SHP77 treated with DMSO at 0.1 percent for 48 hours (cell line): ENCODE data around the gene MATN1.
"Not testable (repeated sequence)": the region's sequence is repeated elsewhere in the genome, so short reads cannot be mapped to it uniquely, and the experiment has no call there.

Experiments used
- DNase-seq: peaks from one replicate; lab custom pipeline; 2025; lab: John Stamatoyannopoulos, UW

Gene MATN1, protein sequence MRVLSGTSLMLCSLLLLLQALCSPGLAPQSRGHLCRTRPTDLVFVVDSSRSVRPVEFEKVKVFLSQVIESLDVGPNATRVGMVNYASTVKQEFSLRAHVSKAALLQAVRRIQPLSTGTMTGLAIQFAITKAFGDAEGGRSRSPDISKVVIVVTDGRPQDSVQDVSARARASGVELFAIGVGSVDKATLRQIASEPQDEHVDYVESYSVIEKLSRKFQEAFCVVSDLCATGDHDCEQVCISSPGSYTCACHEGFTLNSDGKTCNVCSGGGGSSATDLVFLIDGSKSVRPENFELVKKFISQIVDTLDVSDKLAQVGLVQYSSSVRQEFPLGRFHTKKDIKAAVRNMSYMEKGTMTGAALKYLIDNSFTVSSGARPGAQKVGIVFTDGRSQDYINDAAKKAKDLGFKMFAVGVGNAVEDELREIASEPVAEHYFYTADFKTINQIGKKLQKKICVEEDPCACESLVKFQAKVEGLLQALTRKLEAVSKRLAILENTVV

GRCh38 chr1:30723331-30723755 lies at the start of gene MATN1:
Gene MATN1, minus strand, starts transcription at chr1:30723585. Its CDS starts 34 bp downstream, at chr1:30723551.
- no peak for DNase-seq

- DNase-seq = no peak
Measured at GRCh38 chr1:30771005-30771404, 47.6 kb upstream of the MATN1 start.

- DNase-seq = no peak
Measured at GRCh38 chr1:30770150-30770549, 46.8 kb upstream of the MATN1 start.

DNA sequence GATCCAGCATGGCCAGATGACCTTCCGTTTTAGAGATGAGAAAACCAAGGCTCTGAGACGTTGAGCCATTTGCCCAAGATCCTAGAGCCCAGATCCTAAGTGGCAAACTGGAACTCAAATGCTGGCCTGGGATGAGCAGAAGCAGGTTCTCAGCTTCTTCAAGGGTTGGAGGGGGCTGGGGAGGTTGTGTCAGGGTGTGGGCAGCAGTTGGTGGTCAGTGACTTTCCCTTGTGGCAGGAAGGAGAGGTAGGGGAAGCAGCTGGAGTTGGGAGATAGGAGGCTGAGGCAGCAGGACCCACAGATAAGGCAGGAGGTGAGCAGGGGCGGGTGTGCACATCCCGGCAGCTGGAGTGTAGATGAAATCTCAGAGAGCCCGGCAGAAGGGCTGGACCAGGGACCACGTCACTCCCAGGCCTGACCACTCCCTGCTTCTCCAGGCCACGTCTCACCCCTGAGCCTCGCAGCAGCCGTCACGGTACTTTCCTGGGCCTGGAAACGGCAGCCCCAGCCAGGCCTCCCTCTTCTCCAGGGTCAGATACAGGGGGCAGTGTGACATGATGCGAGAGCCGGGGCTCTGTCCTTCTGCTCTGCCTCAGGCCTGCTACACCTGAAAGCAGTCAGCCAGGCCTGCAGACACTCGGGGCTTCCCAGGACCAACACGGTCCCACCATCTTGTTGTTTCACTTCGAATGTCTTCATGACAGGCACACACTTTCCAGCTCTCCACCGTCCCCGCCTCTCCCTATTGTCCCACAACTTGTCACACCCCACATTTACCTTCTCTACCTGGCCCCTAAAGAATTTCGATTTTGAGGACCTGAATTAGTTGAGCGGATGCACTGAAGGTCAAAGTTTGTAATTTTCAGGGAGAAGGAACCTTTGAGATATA lies 45.7 kb upstream of the MATN1 start:
- DNase-seq = no peak

DNA sequence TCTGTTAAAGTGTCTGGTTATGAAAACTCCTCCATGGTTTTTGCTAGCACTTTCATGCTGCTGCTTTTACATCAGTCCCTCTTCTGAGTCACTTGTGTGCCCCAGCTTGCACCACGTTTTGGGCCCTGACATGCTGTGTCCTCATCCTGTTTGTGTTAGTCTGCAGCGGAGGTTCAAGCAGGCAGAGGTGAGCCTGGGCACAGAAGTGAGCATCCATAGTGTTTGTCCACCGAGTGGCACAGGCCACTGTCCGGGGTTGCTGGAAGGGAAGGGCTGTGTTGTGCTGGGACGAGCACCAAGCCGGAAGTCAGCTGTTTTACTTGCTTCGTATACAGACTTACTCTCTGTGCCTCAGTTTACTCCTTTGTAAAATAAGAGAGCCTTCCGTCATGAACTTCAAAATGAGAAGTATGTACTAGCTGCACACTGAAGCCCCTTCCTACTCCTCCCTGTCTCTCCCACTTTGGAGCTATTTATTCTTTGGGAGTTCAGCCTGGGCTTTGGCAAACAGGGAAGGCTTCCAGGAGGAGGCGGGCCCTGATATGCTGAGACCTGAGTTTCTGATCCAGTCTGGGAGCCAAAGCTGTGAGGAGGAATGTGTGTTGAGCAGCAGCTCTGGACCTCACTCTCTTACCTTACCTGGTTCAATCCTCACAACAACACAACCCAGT lies 44.9 kb upstream of the MATN1 start:
- no peak for DNase-seq

DNA sequence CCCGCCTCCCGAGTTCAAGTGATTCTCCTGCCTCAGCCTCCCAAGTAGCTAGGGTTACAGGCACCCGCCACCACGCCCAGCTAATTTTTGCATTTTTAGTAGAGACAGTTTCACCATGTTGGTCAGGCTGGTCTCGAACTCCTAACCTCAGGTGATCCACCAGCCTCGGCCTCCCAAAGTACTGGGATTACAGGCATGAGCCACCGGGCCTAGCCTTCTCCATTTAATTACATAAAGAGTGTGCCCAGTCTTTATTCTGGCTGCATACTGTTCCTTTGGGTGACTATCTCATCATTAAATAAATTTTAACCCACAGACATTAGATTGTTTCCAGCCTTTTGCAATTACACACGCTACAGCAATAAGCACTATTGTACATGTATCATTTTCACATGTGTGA lies 43.6 kb upstream of the MATN1 start:
- not testable (repeated sequence) for DNase-seq

- no peak for DNase-seq
Measured at GRCh38 chr1:30765556-30766434, 42.4 kb upstream of the MATN1 start.

- DNase-seq = no peak
Measured at GRCh38 chr1:30764939-30765555, 41.7 kb upstream of the MATN1 start.

- DNase-seq = no peak
Measured at GRCh38 chr1:30764396-30764795, 41.0 kb upstream of the MATN1 start.

GRCh38 chr1:30763651-30764248 lies 40.4 kb upstream of the MATN1 start:
- DNase-seq = peak; percentile 84

DNA sequence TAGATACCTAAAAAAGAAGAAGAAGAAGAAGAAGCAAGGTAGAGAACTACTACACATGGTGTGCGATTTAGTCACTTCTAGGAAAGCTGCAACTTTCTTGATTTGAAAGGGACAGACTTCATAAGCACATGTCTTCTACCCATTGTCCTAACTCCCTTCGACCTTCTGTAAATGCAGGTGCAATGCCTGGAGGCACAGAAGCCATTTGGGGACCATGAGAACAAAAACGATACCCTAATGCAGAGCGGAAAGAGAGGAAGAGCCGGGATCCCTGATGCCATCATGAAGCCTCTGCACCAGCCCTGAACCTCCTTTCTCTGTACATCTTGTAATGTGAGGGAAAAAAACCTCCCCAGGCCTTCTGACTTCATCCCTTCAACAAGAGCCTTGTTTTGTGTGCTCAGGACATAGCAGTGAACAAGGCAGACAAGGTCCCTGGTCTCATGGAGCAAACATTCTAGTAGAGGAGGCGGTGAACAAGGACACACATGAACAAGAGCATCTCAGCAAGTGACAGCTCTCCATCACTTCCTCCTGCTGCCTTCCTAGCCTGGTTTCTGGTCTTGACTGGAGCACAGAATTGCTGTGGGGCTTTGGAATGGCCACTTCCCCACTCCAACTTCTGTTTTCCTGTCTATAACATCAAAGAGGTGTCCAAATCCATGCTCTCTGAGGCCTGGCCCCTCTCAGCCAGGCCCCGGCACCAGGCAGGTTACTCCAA lies 39.7 kb upstream of the MATN1 start:
- DNase-seq = no peak

DNA sequence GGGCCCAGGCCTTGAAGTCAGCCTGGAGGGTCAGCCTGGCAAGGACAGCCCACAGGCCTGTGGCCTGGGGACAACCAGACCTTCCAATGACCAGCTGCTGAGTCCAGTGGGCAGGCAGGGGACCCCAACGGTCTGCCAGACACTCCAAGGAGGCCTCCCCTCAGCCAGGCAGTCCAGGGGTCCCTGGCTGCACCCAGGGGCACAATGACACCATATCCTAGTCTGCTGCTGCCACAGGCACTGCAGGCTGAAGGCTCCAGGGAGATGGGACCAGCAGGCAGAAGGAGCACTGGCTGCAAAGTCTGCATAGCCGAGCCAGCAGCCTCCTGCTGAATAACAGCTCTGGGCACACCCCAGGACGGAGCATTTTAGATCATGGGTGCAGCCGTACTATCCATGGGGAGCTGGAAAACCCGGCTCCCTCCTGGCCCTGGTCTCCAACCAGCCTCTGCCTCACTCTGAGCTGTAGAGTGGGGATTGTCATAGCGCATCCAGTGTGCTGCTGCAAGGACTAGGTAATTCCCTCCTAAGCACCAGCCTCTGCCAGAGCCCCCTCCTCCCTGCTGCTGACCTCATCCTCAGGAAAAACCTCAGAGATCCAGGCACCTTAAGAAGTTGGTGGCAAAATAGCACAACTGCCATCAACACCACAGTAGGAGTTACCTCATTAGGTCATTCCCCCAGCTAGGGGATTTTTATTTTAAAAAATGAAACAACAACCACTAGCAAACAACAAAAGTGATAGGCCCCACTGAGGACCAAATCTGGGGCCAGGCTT lies 39.0 kb upstream of the MATN1 start:
- DNase-seq = no peak

DNA sequence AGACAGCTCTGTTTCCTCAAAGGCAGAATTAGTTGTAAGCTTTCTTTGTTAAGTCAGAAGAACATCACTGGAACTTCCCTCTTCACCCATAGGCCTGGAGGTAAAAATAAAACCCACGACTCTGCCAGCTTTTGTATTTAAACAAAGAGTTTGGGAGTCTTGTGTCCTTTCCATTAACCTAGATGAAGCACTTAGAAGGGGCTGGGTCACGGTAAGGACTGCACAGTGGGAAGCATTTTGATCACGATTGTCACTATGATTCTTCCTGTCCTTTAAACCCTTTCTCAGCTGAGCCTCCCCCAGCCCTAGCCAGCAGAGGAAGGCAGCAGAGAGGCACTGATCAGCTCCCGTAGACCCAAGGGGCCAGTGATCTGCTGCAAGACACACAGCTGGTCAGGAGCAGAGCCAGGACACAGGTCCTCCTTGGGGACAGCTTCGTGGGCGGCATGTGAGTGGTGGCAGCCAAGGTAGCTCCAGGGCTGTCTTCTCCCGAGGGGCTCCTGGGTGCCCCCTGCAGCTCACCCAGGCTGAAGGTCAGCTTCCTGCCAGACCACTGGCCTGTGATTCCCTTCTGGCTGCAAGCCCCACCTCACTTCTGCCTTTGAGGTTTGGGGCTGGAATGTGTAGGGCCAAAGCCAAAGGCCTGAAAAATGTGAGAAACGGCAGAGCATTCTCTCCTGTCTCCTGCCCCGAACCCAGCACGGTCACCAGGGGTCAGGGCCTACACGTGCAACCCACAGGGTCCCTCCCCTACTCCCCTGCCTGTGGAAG lies 38.2 kb upstream of the MATN1 start:
- DNase-seq = no peak

DNA sequence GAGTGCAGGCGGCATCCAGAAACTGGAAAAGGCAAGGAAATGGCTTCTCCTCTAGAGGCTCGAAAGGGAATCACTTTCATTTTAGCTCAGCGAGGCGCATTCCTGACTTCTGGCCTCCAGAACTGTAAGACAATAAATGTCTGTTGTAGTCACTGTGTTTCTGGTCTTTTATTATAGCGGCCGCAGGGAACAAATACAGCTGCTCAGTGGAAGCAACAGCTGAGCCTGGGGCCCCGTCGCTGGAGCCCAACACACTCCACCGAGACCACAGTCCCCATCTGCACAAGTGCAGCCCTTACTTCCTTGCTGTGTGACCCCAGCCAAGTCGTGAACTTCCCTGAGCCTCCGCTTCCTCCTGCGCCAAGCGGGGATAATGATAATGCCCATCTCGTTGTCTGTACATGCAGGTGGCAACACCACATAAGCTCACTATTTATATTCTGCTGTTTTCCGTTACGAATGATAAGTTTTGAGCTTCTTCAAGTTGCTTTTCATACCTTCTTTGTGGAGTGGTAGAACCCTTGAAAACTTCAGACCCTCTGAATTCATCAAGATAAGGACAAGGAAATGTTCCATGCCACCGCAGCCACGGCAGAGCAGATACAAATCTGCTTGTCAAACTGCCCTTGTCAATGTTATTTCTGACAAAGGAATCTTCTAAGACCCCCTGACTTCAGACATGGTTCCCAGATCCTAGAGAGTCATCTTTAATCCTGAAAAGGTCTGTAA lies 37.4 kb upstream of the MATN1 start:
- DNase-seq = peak; percentile 37

DNA sequence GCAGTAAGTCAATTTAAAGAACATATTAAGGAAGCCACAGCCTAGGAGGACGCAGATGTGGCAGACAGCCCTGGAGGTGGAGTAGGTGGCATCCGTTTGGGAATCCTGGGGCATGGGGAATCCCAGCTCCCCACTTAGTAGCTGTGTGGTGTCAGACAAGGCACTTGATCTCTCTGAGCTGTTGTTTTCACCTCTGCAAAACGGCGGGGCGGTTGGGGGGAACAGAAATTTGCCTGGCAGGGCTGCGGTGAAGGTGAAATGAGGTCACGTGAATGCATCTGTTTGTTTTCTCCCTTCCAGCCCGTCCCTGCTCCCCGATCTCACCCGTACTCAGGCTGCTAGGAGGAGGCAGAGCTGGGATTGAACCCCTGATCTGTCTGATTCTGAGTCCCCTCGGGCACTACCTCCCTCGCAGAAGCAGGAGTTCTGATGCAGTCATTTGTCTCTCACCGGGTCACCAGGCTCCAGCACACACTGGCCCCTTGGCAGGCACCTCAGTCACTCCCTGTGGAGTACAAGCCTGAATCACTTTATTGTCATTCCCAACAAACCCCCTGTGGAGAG lies 36.4 kb upstream of the MATN1 start:
- no peak for DNase-seq

GRCh38 chr1:30758785-30759380 lies 35.5 kb upstream of the MATN1 start:
- DNase-seq = peak; percentile 48
